SK-N-MC (cell line): Measurements from ENCODE around the gene IPO13.

ENCODE experiments used
- DNase-seq: peaks from one replicate; pipeline ENCODE4 v3.0.0-alpha.2; 2011; ENCODE audit warnings: low read depth, low spot score
- H3K27ac ChIP-seq: fragments of 200-600 bp; sonication (generic); 2 replicates; pipeline ENCODE4 v1.5.1; 2016; ENCODE audit warnings: mixed run types
- H3K36me3 ChIP-seq: fragments of 200-600 bp; sonication (generic); 2 replicates; pipeline ENCODE4 v1.6.1; 2017; ENCODE audit warnings: antibody characterized with exemption, low read length, mixed read lengths; ENCODE audit not compliant: insufficient read depth
- H3K4me3 ChIP-seq: fragments of 200-600 bp; sonication (generic); 2 replicates; pipeline ENCODE4 v1.5.1; 2016
- H3K9ac ChIP-seq: fragments of 200-600 bp; sonication (generic); 2 replicates; pipeline ENCODE4 v1.8.0; 2017; ENCODE audit warnings: mixed run types, mixed read lengths; ENCODE audit not compliant: insufficient read length
- H3K9me3 ChIP-seq: fragments of 200-600 bp; sonication (generic); 2 replicates; pipeline ENCODE4 v1.6.1; 2017; ENCODE audit warnings: low read depth, mild to moderate bottlenecking, antibody characterized with exemption, low read length, moderate library complexity, mixed read lengths
- EZH2 ChIP-seq: fragments of 200-600 bp; sonication (generic); IDR thresholded peaks from one replicate; pipeline ENCODE4 v1.6.1; 2017; ENCODE audit warnings: antibody characterized with exemption
- FOXP2 ChIP-seq: optimal IDR thresholded peaks from 2 replicates; pipeline ENCODE3; 2011; ENCODE audit warnings: mild to moderate bottlenecking, moderate library complexity; ENCODE audit not compliant: insufficient read depth; ENCODE audit errors: extremely low read length, control extremely low read depth
- POLR2AphosphoS5 ChIP-seq: IDR thresholded peaks from 2 replicates; pipeline ENCODE4 v1.6.1; 2012; ENCODE audit warnings: mild to moderate bottlenecking, low read depth, low read length, borderline replicate concordance

Gene IPO13

GRCh38 chr1:43952731-43953346, 6.1 kb downstream of the IPO13 start:
- DNase-seq, result no peak
- Histone ChIP-seq H3K27ac (no peak overlapping the region), H3K36me3 (peaks cover 10% of the 10 kb centered on the region), H3K9me3 (no peaks in the 10 kb centered on the region), H3K9ac (no peak overlapping the region), H3K4me3 (no peak overlapping the region)
- no peak for TF ChIP-seq EZH2

GRCh38 chr1:43953361-43953760, 6.6 kb downstream of the IPO13 start:
- peaks cover 10% of the 10 kb centered on the region for H3K36me3 ChIP-seq
- no peak for DNase-seq
- no peak overlapping the region for H3K27ac ChIP-seq
- H3K9me3 ChIP-seq, result no peaks in the 10 kb centered on the region
- no peak overlapping the region for H3K4me3 ChIP-seq
- H3K9ac ChIP-seq, result no peak overlapping the region
- TF ChIP-seq FOXP2 (no peak), POLR2AphosphoS5 (no peak), EZH2 (no peak)

- Histone ChIP-seq H3K27ac (no peak overlapping the region), H3K9ac (no peak overlapping the region), H3K4me3 (no peak overlapping the region), H3K9me3 (no peaks in the 10 kb centered on the region), H3K36me3 (peaks cover 10% of the 10 kb centered on the region)
- no peak for TF ChIP-seq EZH2
- TF ChIP-seq POLR2AphosphoS5, result no peak
- no peak for TF ChIP-seq FOXP2
- DNase-seq, result no peak
Measured at GRCh38 chr1:43954036-43954435, 7.3 kb downstream of the IPO13 start.

DNA sequence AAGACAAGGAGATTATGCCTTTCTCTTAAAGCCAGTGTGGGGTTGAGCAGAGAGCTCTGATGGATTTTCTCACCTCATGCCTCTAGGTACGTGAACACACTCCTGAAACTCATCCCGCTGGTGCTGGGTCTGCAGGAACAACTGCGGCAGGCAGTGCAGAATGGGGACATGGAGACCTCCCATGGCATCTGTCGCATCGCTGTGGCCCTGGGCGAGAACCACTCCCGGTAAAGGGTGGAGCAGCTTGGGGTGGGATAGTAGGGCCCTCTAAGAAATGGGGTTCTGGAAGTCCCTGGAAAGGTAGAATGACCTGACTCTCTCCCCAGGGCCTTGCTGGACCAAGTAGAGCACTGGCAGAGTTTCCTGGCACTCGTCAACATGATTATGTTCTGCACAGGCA, 9.5 kb downstream of the IPO13 start:
- Histone ChIP-seq H3K9ac (no peak overlapping the region), H3K36me3 (no peaks in the 10 kb centered on the region; the same call in 1 of the 2 replicates), H3K9me3 (no peaks in the 10 kb centered on the region), H3K4me3 (no peak overlapping the region), H3K27ac (no peak overlapping the region)
- TF ChIP-seq EZH2 (no peak), POLR2AphosphoS5 (no peak), FOXP2 (no peak)
- DNase-seq, result no peak

GRCh38 chr1:43957407-43958040, 10.8 kb downstream of the IPO13 start:
- Histone ChIP-seq H3K36me3 (no peaks in the 10 kb centered on the region; the same call in 1 of the 2 replicates), H3K9ac (no peak overlapping the region)
- no peak for TF ChIP-seq POLR2AphosphoS5

GRCh38 chr1:43958351-43959255, 11.9 kb downstream of the IPO13 start:
- Histone ChIP-seq H3K27ac (no peak overlapping the region), H3K4me3 (no peak overlapping the region), H3K9me3 (no peaks in the 10 kb centered on the region), H3K36me3 (no peaks in the 10 kb centered on the region; the same call in 1 of the 2 replicates), H3K9ac (no peak overlapping the region)
- no peak for TF ChIP-seq EZH2
- TF ChIP-seq FOXP2, result no peak
- no peak for DNase-seq

More at GRCh38 chr1:43957407-43958040, 10.8 kb downstream of the IPO13 start:
- DNase-seq, result no peak
- Histone ChIP-seq H3K27ac (no peak overlapping the region), H3K9me3 (no peaks in the 10 kb centered on the region), H3K4me3 (no peak overlapping the region)

- Histone ChIP-seq H3K9ac (no peak overlapping the region), H3K4me3 (no peak overlapping the region), H3K36me3 (no peaks in the 10 kb centered on the region; the same call in 1 of the 2 replicates), H3K27ac (no peak overlapping the region), H3K9me3 (no peaks in the 10 kb centered on the region)
- no peak for TF ChIP-seq EZH2
- TF ChIP-seq POLR2AphosphoS5, result no peak
- TF ChIP-seq FOXP2, result no peak
- no peak for DNase-seq
Measured at GRCh38 chr1:43960798-43961197, 14.0 kb downstream of the IPO13 start.

DNA sequence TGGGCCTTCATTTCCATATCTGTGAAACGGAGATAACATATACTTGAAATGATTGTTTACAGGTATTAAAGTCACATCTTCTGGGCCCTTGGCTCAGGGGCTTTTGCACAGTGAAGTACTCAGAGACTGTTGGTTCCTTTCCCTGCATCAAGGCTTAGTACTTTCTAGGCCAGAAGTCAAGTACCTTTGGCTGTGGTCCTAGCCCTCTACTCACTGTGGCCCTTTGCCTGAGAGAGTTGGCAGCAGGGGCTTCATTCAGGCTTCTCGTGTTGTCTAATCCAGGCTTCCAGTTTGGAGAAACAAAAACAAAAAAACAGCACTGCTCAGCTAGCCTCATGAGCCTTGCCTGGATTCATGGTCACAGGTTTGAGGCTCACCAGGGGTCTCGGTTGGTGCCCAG, 14.9 kb downstream of the IPO13 start:
- no peak overlapping the region for H3K27ac ChIP-seq
- TF ChIP-seq EZH2, result no peak
- no peak for TF ChIP-seq POLR2AphosphoS5
- TF ChIP-seq FOXP2, result no peak
- no peaks in the 10 kb centered on the region for H3K9me3 ChIP-seq
- H3K9ac ChIP-seq, result no peak overlapping the region
- H3K36me3 ChIP-seq, result no peaks in the 10 kb centered on the region; the same call in 1 of the 2 replicates
- no peak overlapping the region for H3K4me3 ChIP-seq
- no peak for DNase-seq
